ENCODE results near the gene ORC3. TPM values are rescaled to one million over a fixed set of nuclear protein-coding genes. Genes with fewer than 3 reads are reported as not detected.

The ORC3 gene
- total RNA-seq, 1 donor from 2014 or later: 9.6 TPM

- no peaks in the 10 kb centered on the region for H3K27me3 ChIP-seq
- peaks cover 5% of the 10 kb centered on the region for H3K4me1 ChIP-seq
- TF ChIP-seq POLR2AphosphoS5 (IDR thresholded peaks at IDR 0.05; ENCODE audit: insufficient read depth in 1 of 2, low read depth in 1 of 2) (no peak), CTCF (IDR thresholded peaks at IDR 0.05) (no peak), POLR2A (IDR thresholded peaks at IDR 0.05) (no peak)
- peaks cover 0 to 10% of the 10 kb centered on the region in 2 donors for H3K36me3 ChIP-seq
- no peaks in the 10 kb centered on the region for H3K9me3 ChIP-seq
- DNase-seq (ENCODE audit: extremely low spot score in 2 of 2): no peak
- no peak overlapping the region for H3K4me3 ChIP-seq
- intact Hi-C loops (cut with DNase I): no loop called here
- H3K27ac ChIP-seq: no peak overlapping the region
These were observed 71.1 kb downstream of the ORC3 start for GRCh38 chr6:87661016-87661415.

- H3K27ac ChIP-seq: no peak overlapping the region
- intact Hi-C loops (cut with DNase I): no loop called here
These were observed 71.6 kb downstream of the ORC3 start for GRCh38 chr6:87661503-87661902.

GRCh38 chr6:87663434-87663833 lies 73.5 kb downstream of the ORC3 start:
- DNase-seq (ENCODE audit: extremely low spot score in 2 of 2): no peak
- peaks cover 5% of the 10 kb centered on the region for H3K4me1 ChIP-seq
- no peaks in the 10 kb centered on the region for H3K36me3 ChIP-seq
- no peak overlapping the region for H3K4me3 ChIP-seq
- intact Hi-C loops (cut with DNase I): no loop called here
- TF ChIP-seq POLR2A (IDR thresholded peaks at IDR 0.05): no peak
- no peak for TF ChIP-seq CTCF (IDR thresholded peaks at IDR 0.05)
- TF ChIP-seq POLR2AphosphoS5 (IDR thresholded peaks at IDR 0.05; ENCODE audit: insufficient read depth in 1 of 2, low read depth in 1 of 2): no peak
- no peaks in the 10 kb centered on the region for H3K9me3 ChIP-seq
- no peaks in the 10 kb centered on the region for H3K27me3 ChIP-seq
- H3K27ac ChIP-seq: no peak overlapping the region

More at GRCh38 chr6:87661503-87661902, 71.6 kb downstream of the ORC3 start:
- H3K4me3 ChIP-seq: no peak overlapping the region
- no peak for DNase-seq (ENCODE audit: extremely low spot score in 2 of 2)
- H3K9me3 ChIP-seq: no peaks in the 10 kb centered on the region
- no peak for TF ChIP-seq CTCF (IDR thresholded peaks at IDR 0.05)
- no peak for TF ChIP-seq POLR2A (IDR thresholded peaks at IDR 0.05)
- no peak for TF ChIP-seq POLR2AphosphoS5 (IDR thresholded peaks at IDR 0.05; ENCODE audit: insufficient read depth in 1 of 2, low read depth in 1 of 2)
- H3K27me3 ChIP-seq: no peaks in the 10 kb centered on the region
- H3K4me1 ChIP-seq: peaks cover 5% of the 10 kb centered on the region
- peaks cover 0 to 10% of the 10 kb centered on the region in 2 donors for H3K36me3 ChIP-seq

- intact Hi-C loops (cut with DNase I): no loop called here
- peaks cover 0 to 6% of the 10 kb centered on the region in 2 donors for H3K36me3 ChIP-seq
These were observed 75.1 kb downstream of the ORC3 start for GRCh38 chr6:87664921-87665485.

GRCh38 chr6:87667032-87667431 lies 77.1 kb downstream of the ORC3 start:
- no peak overlapping the region for H3K27ac ChIP-seq
- no peak overlapping the region for H3K4me3 ChIP-seq
- H3K9me3 ChIP-seq: no peaks in the 10 kb centered on the region
- H3K4me1 ChIP-seq: no peaks in the 10 kb centered on the region
- intact Hi-C loops (cut with DNase I): no loop called here
- DNase-seq (ENCODE audit: extremely low spot score in 2 of 2): no peak
- TF ChIP-seq CTCF (IDR thresholded peaks at IDR 0.05) (no peak), POLR2A (IDR thresholded peaks at IDR 0.05) (no peak), POLR2AphosphoS5 (IDR thresholded peaks at IDR 0.05; ENCODE audit: insufficient read depth in 1 of 2, low read depth in 1 of 2) (no peak)
- H3K36me3 ChIP-seq: peaks cover 0 to 6% of the 10 kb centered on the region in 2 donors
- H3K27me3 ChIP-seq: no peaks in the 10 kb centered on the region

More at GRCh38 chr6:87664921-87665485, 75.1 kb downstream of the ORC3 start:
- no peaks in the 10 kb centered on the region for H3K27me3 ChIP-seq
- no peak overlapping the region for H3K4me3 ChIP-seq
- no peak for TF ChIP-seq POLR2AphosphoS5 (IDR thresholded peaks at IDR 0.05; ENCODE audit: insufficient read depth in 1 of 2, low read depth in 1 of 2)
- no peak for DNase-seq (ENCODE audit: extremely low spot score in 2 of 2)
- no peaks in the 10 kb centered on the region for H3K9me3 ChIP-seq
- H3K27ac ChIP-seq: no peak overlapping the region
- H3K4me1 ChIP-seq: peaks cover 5% of the 10 kb centered on the region
